HG03196 (cell line): ENCODE measurements around the gene ZNF726.
"Not testable (repeated sequence)": the region's sequence is repeated elsewhere in the genome, so short reads cannot be mapped to it uniquely, and the experiment has no call there.

Experiments
- ATAC-seq: cut with Tn5 transposase; IDR thresholded peaks from one replicate; pipeline ENCODE4 v1.9.1; 2021; ENCODE audit not compliant: unreplicated experiment

ZNF726 gene

GRCh38 chr19:23937031-23937430 is 22.3 kb downstream of the ZNF726 start:
- ATAC-seq, result not testable (repeated sequence)

DNA sequence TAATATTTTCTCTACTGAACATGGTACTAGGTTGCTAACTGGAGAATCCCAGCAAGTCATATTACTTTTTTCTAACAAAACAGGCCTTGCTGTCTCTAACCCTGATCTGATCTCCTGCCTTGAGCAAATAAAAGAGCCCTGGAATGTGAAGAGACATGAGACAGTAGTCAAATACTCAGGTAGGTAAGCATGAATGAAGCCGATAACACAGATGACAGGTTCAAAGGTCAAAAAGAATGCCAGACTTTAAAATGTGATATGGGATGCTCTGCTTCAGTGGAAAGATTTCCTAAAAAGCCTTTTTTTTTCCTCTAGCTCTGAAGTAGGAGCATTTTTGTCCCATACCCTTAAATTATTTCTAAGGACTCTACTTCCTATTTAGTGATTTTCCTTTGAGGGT is 28.7 kb downstream of the ZNF726 start:
- no peak for ATAC-seq

GRCh38 chr19:23946569-23946968 is 31.9 kb downstream of the ZNF726 start:
- ATAC-seq, result no peak

- no peak for ATAC-seq
Observed at GRCh38 chr19:23949611-23950010, 34.9 kb downstream of the ZNF726 start.

DNA sequence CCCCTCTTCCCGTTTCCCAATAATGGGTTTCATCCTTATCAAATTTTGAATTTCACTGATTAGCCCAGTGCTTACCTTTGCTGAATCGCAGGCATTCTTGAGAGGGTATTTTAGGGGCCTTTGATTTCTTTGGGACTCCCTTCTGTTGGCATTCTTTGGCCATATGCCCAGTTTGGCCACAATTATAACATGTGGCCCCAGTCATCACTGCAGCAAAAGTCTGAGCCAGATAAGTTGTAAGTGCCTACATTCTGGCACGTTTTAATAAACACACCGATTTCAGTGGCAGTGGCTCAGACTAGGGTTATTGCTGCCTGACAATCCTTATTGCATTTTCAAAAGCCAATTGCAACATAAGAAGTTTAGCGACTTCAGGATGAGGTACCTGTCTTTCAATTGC is 41.4 kb downstream of the ZNF726 start:
- no peak for ATAC-seq

DNA sequence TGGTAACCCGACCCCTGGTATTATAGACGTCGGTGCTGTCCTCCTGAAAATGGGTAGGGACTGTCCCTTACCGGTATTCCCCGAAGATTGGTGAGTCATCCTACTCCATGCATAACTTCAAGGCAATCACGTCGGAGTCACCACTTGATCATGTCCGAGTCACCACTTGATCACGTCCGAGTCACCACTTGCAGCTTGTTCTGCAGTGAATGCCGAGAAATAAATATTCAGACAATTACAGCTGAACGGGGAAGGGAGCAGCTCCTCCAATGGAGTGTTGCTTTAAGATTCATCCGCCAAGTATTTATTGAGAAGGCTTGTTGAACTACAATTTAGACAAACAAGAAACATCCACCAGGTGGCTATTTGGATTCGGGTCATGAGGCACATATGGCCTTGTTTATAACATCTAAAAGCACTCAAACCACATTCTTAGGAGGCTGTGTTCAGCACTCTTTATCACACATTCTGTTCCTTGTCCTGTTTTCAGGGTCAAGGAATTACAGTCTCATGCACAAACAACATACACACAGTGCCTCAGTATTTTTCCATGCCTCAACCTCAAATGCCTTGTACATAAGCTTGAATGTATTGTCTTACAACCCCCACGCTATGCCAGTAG is 43.1 kb downstream of the ZNF726 start:
- no peak for ATAC-seq

DNA sequence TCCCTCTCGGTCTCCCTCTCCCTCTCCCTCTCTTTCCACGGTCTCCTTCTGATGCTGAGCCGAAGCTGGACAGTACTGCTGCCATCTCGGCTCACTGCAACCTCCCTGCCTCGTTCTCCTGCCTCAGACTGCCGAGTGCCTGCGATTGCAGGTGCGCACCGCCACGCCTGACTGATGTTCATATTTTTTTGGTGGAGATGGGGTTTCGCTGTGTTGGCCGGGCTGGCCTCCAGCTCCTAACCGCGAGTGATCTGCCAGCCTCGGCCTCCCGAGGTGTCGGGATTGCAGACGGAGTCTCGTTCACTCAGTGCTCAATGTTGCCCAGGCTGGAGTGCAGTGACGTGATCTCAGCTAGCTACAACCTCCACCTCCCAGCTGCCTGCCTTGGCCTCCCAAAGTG is 48.7 kb downstream of the ZNF726 start:
- ATAC-seq, result not testable (repeated sequence)

GRCh38 chr19:23963881-23964280 is 49.2 kb downstream of the ZNF726 start:
- ATAC-seq, result not testable (repeated sequence)

DNA sequence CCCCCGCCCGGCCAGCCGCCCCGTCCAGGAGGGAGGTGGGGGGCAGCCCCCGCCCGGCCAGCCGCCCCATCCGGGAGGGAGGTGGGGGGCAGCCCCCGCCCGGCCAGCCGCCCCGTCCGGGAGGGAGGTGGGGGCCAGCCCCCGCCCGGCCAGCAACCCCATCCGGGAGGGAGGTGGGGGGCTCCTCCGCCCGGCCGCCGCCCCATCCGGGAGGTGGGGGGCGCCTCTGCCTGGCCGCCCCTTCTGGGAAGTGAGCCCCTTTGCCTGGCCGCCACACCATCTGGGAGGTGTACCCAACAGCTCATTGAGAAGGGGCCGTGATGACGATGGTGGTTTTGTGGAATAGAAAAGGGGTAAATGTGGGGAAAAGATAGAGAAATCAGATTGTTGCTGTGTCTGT is 49.6 kb downstream of the ZNF726 start:
- ATAC-seq, result not testable (repeated sequence)

GRCh38 chr19:23969630-23970029 is 54.9 kb downstream of the ZNF726 start:
- ATAC-seq, result no peak

DNA sequence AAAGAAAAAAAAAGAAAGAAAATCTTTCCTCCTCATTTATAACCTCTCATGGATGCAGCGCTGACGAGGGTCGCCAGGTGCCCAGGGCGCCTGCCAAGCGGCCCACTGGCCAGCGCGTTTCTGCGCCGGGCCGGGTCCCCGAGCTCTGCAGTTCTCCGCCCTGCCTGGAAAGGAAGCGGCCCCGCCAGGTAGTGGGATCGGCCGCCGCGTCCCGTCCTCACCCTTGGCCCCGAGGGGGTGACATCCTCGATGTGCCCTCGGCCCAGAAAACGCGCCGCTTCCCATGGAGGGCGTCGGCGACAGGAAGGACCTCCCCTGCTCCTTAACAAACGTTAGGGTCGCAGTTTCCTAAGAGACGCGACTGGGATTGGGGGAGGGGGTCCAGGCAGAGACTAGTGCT is 56.9 kb downstream of the ZNF726 start:
- ATAC-seq, result no peak

DNA sequence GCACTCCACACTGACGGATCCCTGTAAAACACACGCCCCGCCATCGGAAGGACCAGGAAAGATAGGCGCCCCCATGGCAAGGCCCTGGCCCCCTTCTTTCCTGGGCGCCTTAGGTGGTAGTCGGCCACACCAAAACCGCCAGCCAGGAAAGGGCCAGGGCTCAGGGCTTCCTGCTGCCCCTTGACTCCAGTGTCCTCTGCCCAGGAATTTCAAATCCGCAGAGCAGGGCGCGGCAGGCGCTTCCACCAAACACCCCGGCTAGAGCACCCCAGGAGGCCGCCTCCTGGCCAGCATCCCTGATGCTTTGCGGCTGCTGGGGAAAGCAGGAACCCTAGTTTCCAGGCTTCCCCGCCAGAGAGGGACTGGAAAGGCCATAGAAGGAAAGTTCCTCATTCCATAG is 57.5 kb downstream of the ZNF726 start:
- no peak for ATAC-seq

DNA sequence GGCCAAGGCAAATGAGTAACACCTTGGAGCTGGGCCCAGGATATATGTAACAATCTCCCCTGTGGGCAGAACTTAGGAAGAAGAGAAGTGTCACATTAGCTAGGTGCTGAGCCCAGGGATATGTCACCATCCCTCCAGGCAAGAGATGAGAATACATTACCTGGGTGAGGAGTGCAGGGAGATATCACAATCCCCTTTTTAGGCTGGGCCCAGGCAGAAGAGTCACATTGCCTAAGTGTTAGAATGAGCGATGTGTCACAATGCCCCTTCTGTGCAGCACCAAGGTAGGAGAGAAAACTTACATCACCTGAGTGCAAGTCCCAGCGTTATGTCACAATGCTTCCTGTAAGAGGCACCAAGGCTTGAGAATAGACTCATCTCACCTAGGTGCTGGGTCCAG is 60.3 kb downstream of the ZNF726 start:
- no peak for ATAC-seq

GRCh38 chr19:23976631-23977030 is 61.9 kb downstream of the ZNF726 start:
- not testable (repeated sequence) for ATAC-seq

GRCh38 chr19:23977256-23977655 is 62.6 kb downstream of the ZNF726 start:
- ATAC-seq, result not testable (repeated sequence)

DNA sequence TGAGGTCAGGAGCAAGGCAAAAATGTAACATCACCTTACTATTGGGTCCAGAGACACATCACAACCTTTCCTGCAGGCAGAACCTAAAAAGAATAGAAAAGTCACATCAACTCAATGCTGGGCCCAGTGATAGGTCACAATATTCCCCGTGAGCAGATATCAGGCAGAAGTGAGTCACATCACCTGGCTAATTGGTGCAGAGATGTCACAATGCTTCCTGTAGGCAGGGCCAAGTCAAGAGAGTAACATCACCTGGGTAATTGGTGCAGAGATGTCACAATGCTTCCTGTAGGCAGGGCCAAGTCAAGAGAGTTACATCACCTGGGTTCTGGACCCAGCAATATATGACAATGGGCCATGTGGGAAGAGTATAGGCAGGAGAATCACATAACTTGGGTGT is 63.4 kb downstream of the ZNF726 start:
- no peak for ATAC-seq

GRCh38 chr19:23980805-23981204 is 66.1 kb downstream of the ZNF726 start:
- no peak for ATAC-seq

DNA sequence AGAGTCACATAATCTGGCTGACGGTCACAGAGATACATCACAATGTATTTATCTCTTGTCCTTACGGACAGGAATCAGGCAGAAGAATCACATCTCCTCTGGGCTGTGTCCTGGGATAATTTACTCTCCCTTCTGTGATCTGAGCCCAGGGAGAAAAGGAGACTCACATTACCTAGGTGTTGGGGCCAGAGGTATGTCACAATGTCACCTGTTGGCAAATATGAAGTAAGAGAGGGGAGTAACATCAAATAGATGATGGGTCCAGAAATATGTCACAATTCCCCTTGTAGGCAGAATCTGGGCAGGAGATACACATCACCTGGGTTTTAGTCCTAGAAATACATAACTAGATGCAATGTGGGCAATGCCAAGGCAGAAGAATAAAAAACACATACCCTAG is 67.2 kb downstream of the ZNF726 start:
- ATAC-seq, result no peak

DNA sequence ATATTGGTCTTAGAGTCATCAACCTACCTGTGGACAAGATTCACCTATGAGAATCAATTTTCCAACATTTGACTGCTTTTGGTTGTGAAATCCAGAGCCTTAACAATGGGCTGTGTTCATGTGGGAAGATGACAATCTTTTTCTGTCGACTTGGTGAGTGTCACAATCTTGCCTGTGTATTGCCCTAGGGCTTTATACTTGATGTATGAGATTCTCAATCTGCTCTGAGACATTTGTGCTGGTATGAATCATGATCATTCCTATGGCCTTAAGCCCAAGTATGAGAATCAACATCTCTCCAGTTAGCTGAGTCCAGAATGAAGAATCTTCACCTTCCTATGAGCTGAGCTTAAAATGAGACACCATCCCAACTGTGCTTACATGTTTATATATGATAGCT is 68.7 kb downstream of the ZNF726 start:
- no peak for ATAC-seq
